NCI-H146 (cell line): ENCODE results near the gene TMEM198.

Experiments used
- DNase-seq: peaks from one replicate; lab custom pipeline; 2025; lab: John Stamatoyannopoulos, UW

Gene TMEM198

GRCh38 chr2:219578811-219579613 lies 35.2 kb downstream of the TMEM198 start:
- no peak for DNase-seq

DNA sequence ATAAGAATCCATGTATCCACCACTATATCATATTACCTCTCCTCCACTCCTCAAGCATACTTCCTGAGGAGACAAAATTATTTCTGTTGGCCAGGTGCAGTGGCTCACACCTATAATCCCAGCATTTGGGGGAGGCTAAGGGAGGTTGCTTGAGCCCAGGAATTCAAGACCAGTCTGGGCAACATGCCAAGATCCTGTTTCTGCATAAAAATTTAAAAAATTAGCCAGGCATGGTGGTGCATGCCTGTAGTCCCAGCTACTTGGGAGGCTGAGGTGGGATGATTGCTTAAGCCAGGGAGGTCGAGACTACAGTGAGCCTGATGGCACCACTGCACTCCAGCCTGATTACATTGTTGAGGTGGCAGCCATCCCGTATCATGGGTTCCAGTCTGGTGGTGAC lies 37.5 kb downstream of the TMEM198 start:
- DNase-seq = no peak

DNA sequence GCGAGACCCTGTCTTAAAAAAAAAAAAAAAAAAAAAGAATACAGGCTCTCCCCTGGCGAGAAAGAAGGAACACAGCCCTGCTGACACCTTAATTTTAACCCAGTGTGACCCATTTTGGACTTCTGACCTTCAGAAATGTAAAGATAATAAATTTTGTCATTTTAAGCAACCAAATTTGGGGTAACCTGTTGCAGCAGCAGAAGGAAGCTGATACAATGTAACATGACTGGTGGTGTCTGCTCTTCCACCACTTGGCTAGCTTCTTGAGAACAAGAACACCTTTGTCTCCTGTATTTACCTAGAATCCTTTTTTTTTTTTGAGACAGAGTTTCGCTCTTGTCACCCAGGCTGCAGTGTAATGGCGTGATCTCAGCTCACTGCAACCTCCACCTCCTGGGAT lies 47.3 kb downstream of the TMEM198 start:
- no peak for DNase-seq

GRCh38 chr2:219592736-219593135 lies 48.9 kb downstream of the TMEM198 start:
- DNase-seq = no peak

DNA sequence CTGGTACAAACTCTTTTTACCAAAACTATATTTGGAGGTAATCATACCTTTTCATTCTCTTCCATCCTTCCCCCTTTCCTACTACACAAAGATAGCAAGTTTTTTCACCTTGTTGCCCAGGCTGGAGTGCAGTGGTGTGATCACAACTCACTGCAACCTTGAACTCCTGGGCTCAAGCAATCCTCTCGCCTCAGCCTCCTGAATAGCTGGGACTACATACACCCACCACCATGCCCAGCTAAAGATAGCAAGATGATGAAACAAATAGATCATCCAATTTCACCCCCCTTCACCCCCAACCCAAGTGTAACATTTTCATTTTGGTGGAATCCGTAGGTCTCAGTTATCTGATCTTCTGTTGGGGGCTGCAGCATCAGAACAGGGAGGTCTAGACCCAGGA lies 49.3 kb downstream of the TMEM198 start:
- DNase-seq = no peak

DNA sequence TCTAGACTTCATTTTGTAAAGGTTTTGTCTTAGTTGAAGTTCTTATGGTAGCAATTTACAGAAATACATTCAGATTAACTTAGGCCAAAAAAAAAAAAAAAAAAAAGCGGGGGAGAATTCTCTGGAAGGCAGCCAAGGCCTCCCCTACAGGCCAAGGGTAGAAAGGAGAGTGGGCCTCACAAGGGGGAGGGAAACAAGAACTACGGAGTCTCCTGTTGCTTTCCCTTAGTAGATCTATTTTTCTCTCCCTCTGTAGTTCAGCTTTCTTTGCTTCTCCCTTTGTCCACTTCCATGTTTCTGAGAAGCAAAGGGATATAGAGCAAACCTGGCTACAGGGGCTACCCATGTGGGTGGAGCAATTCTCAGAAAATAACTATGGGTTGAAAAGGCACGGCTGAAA lies 51.4 kb downstream of the TMEM198 start:
- no peak for DNase-seq

DNA sequence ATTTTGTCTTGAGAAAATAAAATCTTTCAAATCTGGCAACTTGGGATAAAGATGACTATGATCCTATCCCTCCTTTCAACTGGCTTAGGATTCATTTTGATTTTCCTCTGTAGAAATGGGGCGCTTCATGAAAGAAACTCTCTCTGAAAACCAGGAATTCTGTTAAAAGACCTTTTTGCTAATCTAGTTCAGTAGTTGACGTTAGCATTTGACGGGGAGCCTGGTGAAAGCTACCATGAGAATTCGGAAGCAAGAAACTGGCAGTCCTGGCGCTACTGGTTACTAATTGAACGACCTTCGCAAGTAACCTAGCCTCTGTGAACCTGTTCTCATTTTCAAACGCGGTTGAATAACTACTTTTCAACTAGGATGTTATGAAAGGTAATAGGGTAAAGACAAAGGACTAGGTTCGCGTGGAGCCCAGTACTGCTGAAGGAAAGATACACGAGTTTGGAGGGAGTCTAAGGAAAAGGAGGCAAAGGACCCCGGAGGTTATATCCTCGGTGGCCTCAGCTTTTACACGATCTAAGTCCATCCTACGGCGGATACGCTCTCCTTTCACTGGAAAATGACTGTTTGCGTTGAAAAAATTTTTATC lies 53.2 kb downstream of the TMEM198 start:
- peak; percentile 41 for DNase-seq

DNA sequence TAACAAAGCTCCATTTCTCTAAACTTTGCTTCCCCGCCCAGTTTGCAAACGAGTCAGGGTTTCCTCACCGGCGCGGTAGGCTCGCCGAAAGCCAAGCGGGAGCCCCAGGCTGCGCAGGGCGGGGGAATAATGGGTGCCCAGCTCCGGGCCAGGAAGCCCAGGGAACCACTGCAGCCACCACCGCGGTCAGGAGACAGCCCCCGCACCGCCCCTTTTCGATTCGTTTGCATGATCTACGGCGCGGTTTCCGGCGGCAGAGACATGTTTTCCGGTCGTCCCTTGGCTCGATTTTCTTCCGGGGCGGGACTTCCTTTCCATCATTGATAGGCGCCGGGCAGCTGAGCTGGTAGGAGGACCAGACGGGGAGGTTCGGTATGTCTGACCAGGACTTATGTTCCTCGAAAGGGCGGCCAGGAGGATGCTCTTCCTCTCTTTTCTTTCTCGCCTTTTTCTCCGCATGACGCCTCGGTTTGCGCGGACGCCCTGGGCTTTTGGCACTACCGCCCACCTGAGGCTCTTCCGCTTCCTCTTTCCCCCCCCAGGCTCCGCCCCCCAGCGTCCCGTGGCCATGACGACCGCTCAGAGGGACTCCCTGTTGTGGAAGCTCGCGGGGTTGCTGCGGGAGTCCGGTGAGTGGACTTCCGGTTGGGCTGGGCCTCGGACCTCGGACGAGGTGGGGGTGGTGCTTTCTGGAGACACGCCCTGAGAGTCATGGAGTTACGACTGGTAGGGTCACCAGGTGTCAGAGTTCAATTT lies 53.9 kb downstream of the TMEM198 start, which contains the start of gene STK11IP:
TSS of gene STK11IP (plus strand) at position 306 of the 756 bp plus-strand sequence. CDS start at position 569, 263 bp downstream.
- peak; percentile 94 for DNase-seq

DNA sequence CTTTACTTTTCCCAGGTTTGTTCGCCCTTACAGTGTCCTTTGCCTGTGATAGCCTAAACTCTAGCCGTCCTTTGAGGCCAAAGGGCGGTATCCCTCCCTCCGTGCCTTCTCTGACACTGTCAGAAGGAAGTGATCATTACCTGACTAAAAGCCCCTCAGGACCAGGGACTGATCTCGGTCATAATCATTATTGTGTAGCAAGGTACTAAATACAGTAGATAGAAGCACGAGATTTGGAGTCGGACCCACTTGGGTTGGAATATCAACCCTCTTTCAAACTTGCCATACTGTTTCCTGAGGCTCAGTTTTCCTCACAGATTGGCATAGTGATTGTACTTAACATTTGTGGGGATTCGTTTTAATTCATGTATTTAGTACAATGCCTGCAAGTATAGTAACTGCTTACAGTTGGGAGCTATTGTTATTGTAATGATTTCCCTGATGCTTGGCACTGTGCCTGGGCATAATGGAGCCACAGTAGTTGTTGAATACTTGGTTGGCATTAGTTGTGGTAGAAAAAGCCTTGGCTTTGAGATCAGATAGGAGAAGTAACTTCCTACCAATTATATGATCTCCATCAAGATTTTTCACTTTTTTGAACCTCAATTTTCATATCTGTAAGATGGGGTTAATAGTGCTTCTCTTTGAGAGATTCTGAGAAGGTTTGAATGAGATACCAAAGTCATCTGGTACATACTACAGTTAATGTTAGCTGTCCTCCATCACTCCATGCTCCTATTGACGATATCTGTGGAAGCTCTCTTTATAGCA lies 54.7 kb downstream of the TMEM198 start:
- DNase-seq = no peak
